HG03108 (cell line): Measurements from ENCODE around the gene RABL3.
"Not testable (repeated sequence)": the region's sequence is repeated elsewhere in the genome, so short reads cannot be mapped to it uniquely, and the experiment has no call there.

ENCODE experiments used
- ATAC-seq: cut with Tn5 transposase; IDR thresholded peaks from one replicate; pipeline ENCODE4 v1.9.1; 2021; ENCODE audit warnings: moderate library complexity; ENCODE audit not compliant: unreplicated experiment

Gene RABL3

DNA sequence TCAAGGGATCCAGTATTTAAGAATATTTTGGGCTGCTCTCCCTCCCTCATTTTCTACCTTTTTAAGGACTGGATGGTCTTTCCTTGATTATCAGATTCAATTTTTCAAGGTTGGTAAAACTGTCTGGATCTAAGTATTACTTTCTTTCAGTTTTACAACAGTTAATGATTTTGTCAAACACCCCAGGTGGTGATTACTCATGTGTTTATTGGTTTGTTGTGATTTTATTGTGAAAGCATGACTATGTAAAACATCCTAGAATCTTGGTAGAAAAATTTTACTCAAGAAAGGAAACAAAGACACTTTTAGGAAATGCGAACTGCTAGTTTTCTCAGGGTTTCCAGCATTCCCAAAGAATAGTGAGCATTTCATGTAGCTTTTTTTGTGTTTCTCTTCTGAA lies 7.5 kb upstream of the RABL3 start:
- no peak for ATAC-seq

DNA sequence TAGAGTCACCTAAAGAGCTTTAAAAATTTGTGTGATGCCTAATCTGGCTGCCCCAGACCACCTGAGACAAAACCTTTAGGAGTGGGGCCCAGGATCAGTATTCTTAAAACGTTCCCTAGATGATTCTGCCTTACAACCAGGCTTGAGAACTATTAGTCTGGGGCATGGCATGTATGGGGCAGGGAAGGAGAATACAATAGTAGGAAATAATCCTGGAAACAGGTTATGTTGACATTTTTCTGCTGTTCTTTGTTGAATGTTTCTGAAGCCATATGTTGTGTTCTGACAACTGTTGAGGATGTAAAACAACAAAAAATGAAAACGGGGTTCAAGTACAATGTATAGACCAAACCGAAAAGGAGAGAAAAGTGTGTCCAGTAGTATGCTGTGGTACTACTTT lies 3.1 kb upstream of the RABL3 start:
- ATAC-seq: no peak

DNA sequence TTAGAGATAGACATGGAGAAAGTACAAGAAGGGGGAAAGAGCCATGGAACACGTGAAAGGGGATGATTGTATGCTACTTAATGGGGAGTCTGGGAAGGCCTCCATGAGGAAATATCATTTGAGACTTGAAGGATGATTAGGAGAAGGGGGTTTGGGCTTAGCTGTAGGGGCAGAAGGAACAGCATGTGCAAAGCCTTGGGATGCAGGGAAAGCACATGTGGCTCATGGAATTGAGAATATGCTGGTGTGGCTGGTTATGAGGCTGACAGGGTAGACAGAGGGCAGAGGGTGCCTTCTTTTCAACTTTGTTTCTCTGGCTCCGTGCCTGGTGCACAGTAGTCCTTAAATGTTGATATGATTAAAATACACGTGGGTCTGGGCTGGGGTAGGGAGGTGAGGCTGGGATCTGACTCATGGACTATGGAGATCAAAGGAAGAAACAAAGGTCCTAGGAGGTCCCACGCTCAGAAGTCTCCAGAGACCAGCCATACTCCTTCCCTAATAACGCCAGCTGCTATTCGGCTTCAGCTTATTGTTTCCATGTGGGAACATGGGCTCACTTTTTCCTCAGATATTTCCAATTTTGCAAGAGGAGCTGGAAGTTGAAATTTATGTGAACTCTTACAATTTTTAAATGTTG lies 1.4 kb upstream of the RABL3 start:
- no peak for ATAC-seq

DNA sequence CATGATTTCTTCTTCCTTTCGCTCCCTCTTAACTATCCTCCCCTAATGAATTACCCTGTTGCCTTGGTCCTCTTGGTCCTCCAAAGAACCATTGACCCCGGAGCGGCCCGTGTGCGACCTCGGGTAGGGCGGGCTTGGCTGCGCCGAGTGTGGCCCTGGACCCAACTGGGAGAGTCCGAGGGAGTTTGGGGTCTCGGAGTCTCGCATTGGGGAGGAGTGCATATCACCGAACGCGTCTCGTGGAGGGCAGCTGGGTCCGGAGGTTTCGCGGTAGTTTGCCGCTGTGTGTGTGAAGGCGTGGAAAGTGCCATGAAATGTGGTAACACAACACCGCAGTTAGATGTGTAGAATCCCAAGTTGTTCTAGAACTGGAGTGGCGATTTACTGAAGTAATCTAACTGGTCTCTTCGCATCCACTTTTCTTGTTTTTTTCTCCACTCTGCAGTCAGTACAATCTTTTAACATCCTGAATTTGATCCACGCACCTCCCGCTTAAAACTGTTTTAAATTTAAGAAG lies 591 bp upstream of the RABL3 start:
- ATAC-seq: peak; percentile 1

DNA sequence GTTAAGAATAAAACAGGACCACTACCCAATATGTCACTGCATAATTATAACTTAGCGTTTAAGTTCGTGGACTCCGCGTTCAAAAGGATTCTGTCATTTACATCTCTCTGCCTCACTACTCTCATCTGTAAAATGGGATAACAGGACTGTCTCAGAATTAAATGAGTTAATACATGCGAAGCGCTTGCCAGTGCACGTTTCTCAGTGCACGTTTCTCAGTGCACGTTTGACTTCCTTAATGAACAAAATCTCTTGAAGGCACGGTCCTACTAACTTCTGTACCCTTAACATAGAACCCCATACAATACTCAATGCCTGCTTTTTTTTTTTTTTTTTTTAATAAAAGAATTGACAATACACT lies 499 bp downstream of the RABL3 start:
- ATAC-seq: no peak

DNA sequence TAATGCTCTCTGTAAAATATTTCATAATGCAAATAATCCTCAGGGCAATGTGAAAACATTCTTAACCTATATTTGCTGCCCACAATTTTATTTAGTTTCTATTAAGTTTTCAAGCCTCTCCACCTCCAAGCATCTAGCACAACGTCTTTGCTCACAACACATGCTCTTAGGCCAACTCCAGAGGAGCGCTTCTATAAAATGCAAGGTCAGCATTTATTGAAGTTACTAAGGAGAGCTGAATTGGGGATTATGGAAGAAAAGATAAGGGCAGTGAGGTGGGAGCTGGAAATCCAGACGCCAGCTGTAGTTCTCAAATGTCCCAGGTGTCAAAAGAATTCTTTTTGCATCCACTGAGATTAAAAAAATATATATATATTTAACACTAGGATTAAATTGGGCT lies 996 bp downstream of the RABL3 start:
- no peak for ATAC-seq

DNA sequence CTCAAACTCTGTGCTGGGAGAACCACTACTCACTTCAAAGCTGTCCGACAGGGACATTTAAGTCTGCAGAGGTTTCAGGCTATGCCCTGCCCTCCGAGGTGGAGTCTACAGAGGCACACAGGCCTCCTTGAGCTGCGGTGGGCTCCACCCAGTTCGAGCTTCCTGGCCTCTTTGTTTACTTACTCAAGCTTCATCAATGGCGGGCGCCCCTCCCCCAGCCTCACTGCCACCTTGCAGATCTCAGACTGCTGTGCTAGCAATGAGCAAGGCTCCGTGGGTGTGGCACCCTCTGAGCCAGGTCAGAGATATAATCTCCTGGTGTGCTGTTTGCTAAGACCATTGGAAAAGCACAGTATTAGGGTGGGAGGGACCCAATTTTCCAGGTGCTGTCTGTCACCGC lies 4.3 kb downstream of the RABL3 start:
- ATAC-seq: not testable (repeated sequence)

DNA sequence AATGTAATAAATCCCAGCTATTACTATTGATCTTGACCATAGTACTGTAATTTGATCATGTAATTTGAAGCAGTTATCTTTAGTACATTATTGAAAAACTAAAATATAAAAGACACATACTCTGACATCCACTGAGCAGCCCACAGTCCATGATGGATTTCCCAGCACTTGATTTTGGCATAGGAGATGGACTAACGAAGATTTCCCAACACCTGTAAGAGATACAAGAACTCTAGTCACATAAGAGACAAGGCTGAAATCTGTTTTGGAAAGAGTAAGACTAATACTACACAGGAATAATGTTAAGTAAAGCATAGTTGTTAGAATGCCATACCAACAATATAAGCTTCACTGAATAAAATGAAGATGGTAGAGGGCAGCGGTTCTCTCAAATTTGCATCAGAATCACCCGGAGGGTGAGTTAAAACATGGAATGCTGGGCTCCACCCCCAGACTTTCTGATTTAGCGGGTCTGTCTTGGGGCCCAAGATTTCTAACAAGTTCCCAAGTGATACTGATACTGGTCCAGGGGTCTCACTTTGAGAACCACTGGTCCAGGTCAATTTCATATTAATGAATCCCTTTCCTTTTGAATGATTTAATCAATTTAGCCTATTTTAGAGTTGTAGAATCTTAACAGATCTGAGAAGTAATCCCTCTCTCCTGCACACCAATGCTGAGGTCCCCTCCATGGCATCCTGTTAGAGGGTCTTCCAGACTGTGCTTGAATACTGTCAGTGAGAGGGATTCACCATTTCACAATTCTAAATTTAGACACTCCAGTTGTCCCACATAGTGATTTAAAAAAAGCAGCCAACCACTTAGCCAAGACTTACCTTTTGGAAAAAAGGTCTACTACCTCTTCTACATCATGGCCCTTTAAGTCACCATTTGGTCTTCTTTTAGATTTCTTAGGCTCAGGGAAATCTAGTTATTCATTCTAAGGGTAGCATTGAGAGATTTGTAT lies 11.5 kb downstream of the RABL3 start:
- no peak for ATAC-seq

DNA sequence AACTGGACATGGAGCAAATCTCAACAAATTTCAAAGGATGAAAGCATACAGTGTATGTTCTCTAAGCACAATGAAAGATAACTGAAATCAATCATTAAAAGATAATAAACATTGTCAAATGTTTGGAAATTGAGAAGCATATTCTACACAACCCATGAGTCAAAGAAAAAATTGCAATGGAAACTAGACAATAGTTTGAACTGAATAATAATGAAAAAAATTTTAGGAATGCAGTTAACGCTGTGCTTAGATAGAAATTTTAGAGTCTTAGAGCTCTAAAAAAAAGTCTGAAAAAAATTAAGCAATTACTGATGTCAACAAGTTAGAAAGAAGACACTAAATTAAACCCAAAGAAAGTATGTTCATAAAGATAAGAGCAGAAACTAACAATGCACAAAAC lies 15.5 kb downstream of the RABL3 start:
- no peak for ATAC-seq

DNA sequence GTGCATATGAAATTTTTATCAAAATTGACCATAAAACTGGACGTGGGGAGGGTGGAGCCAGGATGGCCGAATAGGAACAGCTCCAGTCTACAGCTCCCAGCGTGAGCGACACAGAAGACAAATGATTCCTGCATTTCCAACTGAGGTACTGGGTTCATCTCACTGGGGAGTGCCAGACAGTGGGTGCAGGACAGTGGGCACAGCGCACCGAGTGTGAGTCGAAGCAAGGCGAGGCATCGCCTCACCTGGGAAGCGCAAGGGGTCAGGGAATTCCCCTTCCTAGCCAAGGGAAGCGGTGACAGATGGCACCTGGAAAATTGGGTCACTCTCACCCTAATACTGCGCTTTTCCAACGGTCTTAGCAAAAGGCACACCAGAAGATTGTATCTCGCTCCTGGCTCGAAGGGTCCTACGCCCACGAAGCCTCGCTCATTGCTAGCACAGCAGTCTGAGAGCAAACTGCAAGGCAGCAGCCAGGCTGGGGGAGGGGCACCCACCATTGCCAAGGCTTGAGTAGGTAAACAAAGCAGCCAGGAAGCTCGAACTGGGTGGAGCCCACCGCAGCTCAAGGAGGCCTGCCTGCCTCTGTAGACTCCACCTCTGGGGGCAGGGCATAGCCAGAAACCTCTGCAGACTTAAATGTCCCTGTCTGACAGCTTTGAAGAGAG lies 23.0 kb downstream of the RABL3 start:
- ATAC-seq: not testable (repeated sequence)

DNA sequence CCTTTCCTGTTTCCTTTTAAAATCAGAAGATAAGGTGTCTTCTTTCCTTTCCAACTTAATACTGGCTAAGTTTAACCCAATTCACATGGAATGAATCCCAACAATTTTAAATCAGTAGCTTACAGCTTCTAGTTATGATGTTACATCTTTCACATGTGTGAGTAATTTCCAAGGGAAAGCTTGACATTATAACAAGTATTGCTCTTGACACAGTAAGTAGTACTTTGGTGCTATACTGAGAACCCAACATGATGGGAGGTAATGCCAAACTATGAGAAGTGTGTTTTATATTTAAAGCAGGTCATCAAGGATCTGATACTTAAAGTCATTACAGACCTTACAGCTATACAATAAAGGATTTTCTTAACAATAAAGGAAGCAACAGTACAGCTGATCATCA lies 29.1 kb downstream of the RABL3 start:
- ATAC-seq: no peak

DNA sequence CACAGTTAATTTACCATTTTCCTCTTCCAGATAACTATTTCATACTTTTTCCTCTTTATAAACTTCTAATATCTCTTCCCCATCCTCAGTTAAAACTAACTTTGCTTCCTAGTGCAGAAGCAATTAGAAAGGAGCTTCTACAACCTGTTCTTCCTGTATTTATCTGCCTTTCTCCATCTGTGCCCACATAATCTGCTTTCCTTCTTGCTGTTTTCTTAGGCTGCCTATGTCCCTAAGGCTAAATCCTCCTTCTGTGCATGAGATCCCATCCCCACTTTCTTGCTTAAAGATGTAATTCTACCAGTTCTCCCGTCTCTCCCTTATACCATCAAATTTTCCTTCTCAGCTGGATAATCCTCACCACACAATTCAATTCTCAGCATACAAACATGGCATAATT lies 31.9 kb downstream of the RABL3 start:
- ATAC-seq: no peak

DNA sequence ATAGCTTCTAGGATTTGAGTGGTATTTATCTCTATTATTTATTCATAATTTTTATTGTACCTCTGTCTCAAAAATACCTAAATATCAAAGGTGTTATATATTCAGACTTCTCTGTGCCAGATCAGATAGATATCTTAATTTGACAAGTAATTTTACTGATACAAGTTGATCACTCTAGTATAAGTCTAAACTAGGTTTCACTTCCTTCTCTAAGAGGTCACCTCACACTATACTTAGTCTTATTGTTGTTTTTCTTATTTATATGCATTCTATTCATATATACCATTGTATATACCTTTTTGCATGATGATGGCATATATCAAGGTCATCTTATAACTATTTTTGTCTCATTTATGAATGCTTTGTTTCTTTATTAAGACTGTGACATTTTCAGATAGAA lies 33.9 kb downstream of the RABL3 start:
- ATAC-seq: peak; percentile 69

DNA sequence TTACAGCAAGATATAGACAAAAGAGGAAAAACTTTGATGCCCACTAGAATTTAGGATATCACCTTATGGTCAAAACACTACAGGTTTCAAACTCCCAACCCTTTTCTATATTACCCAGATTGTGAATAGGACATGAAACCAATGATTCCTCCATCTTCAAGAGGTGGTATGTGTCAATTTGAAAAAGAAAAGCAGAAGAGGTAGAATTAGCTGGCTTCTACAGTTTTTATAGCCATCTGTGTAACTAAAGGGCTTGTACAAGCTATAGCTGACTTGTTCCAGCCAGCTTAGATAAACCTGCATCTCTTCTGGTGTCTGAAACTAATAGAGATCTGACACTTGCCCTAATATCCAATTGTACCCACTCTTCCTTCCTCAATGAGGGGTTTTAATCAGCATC lies 35.4 kb downstream of the RABL3 start:
- no peak for ATAC-seq

DNA sequence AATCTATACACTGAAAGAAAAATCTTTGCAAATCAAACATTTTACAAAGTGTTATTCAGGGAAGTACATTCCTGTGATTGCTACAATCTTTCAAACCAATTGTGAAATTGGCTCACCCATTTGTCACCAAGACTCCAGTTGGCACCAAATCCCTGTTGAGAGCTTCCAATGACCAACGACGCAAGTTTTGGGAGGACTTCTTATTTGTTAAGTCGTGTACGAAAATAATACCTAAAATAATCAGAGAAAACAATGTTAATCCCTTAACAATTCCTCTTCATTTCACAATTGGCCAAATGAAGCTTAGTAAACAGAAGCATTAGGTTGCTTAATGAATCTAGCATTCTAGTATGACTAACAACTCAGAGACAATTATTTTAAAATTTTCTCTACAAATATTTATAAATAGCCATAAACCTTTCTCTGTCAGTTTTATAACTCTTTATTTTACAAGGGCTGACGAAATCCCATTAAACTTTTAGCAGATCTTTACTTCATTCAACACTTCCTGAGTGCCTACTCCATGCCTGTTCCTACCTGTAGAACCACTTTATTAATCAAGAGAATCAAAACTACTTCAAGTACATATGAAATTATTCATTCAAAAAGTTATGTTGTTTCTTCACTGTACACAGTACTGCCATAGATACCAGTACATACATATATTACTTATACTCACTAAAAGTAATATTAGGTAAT lies 36.3 kb downstream of the RABL3 start:
- ATAC-seq: no peak

DNA sequence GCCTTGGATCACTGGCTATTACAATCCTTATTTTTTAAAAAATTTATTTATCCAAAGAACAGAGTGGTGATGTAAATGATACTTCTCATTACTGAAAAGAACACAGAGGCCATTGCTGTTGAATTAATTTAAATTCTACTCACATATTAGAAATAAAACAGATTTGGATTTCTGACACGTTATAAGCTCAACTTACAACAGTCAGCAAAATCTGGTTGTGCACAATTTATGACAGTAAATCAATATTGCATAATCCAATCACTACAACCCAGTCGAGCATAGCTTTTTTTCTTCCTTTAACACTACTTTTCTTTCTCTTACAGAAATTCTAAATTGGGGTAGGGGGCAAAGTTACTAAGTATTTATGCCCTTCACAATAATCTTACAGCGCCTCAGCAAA lies 43.0 kb downstream of the RABL3 start:
- no peak for ATAC-seq

DNA sequence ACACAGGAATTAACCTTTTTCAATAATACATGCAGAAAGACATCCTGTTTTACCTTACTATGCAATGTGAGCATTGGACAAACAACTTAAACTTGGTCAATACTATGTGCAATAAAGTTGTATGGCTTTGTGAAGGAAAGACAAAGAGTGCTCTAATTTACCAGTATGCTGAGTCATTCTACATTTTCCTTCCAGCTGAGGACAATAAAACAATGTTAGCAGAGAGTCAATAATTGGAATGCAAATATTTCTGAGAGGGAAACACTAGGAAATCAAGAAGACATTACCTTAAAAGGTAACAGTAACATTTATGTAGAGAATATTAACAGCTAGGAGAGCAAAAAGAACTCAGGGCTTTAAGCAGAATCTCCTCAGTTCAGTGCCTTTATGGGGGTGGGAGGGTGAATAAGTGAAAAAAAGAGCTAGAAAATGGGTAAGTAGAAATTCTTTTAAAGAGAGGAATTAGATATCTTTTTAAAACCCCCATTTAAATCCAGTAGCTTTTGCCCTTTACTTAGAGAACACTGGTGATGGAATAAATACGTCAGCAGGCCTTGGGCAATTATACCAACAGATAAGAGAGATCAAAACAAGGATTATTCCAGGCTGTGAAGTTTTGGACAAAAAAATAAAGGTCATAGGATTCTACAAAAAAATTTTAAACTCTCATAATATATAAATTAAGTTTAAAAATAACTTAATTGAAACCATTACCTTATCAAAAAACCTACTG lies 48.7 kb downstream of the RABL3 start:
- no peak for ATAC-seq

DNA sequence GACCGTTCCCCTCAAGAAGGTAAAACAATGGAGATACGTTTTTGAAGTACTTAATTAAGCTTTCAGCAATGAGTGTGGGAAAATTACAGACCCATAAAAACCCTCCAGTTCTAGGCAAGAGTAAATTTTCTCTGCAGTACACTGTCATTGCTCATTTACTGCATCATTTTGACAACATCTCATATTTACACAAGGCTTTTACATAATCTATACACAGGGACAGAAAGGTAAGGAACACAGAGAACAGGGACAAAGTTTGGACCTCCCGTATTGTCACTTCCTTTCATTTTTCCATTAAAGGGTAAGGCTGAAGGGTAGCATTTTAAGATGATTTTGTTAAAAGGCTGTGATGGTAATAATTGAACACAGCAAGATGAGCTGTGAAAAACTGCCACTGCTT lies 52.9 kb downstream of the RABL3 start:
- ATAC-seq: no peak

DNA sequence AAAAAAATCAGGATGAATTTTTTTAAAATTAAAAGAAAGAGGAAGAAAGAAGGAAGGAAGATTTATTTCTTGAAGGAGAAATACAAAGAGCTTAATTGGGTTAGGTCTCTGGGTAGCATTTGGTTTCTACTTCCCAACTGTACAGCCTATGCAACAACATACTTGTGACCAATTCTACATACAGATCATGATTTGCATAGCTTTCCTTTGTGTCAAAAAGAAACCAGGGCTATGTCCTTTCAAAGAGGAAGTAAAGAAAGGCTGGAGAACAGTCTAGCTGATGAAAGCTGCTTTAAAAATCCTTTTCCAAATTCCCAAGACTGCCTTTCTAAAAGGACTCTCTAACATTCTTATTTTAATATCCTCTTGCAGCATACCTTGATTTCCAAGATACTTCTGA lies 54.2 kb downstream of the RABL3 start:
- ATAC-seq: peak; percentile 99

DNA sequence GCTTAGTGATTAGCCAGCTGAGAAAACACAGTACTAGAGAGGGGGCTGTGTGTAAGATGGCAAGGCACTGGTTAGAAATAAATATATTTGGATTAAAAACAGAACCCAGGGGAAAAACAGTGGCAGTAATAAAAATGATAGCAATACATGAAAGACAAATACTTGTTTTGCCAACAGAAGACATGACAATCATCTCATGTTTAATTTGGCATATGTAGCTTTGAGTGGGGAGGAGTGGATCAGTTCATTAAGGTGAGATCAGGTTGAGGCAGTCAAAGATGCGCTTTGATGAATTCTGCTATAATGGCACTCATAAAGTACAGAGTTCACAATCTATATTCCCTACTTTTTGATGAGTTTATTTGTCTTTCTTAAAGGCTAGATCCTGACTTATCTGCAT lies 56.9 kb downstream of the RABL3 start:
- ATAC-seq: no peak
